Coronary artery (tissue), 2 donors: ENCODE results near the gene SEBOX.
A peak's percentile ranks its signal among the peaks of the same experiment; 100 is the strongest.

ENCODE experiments used
- DNase-seq: peaks from one replicate; pipeline ENCODE4 v3.0.0-alpha.2; 2017; ENCODE audit warnings: low spot score
- H3K27ac ChIP-seq, 2 donors: fragments of 200-600 bp; sonication (generic); one replicate each; pipeline ENCODE4 v1.5.1; 2016 to 2019
- H3K4me3 ChIP-seq: fragments of 200-600 bp; sonication (generic); 2 replicates; pipeline ENCODE4 v1.5.1; 2016; ENCODE audit warnings: mild to moderate bottlenecking, moderate library complexity
- TF ChIP-seq, protein P1 (sequence below): fragments of 200-600 bp; sonication (generic); IDR thresholded peaks from one replicate; pipeline ENCODE4 v1.5.1; 2019; ENCODE audit warnings: antibody characterized with exemption

SEBOX gene

DNA sequence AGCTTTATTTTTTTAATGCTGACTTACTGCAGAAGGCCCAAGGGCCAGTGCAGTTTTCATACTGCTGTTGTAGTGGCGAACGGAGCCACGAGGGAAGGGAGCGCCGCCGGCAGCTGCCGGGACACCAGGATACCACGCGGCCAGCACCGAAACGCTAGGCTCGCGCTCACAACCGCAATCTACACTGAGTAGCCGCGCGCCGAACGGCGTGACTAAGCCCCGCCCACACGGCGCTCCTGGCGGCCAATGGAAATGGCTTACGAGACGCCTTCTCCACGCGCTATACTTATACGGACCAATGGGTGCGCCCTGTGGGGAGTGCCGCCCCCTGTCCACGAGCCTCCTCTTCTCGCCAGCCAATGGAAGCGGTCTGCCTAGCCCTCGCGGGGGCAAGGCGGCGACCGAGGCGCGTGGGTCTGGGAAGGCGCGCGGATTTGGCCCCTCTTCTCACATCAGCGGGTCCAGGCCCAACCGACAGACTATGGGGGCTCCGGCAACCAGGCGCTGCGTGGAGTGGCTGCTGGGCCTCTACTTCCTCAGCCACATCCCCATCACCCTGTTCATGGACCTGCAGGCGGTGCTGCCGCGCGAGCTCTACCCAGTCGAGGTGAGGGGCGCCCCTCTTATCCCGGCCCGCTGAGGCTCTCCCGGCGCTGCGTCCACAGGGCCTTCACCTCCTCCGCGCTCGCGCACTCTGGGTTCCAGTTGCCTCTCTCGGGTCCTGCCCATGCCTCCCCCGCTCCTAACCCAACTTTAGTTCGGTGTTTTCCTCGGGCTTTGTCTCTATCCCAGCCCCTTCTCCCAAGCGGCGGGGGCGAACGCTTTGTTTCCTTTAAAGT, 46.0 kb downstream of the SEBOX start, which contains the start of gene TMEM97:
Gene TMEM97, plus strand, starts transcription at position 442 of the 839 bp plus-strand sequence. Its CDS starts 40 bp downstream, at position 482.
- DNase-seq, result peak; percentile 95

DNA sequence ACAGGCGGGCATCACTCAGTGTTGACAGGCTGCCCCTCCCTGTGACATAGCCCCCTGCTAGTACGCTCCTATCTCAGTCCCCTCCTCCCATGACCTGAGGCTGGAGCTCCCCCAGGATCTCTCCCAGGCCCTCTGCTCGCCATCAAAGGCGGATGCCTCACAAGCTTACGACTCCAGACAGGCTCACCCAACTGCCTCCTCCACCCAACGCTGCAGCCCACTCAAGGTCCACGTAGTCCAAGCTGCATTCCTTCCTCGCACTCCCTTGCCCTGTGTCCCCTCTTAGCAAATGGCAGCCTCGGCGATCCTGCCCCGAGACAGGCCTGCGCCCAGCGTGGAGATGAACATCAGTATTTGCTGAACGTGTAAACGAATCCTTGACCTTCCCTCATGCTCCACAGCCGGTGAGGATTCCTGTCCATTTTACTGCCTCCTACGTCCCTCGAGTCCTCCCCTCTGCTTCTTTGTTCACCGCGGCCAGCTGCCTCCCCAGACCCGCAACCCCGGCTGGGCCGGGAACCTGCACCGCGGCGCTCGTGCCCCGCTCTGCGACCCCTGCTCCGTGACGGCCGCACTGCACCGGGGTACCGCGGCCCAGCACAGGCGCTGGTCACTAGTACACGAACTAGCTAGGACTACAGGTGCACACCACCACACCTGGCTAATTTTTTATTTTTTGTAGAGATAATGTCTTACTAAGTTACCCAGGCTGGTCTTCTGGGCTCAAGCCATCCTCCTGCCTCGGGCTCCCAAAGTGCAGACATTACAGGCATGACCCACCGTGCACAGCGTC, 46.8 kb downstream of the SEBOX start:
- no peak overlapping the region for H3K27ac ChIP-seq
- peak overlapping the region; percentile 74 for H3K4me3 ChIP-seq
- no peak for DNase-seq
- TF ChIP-seq, protein P1, sequence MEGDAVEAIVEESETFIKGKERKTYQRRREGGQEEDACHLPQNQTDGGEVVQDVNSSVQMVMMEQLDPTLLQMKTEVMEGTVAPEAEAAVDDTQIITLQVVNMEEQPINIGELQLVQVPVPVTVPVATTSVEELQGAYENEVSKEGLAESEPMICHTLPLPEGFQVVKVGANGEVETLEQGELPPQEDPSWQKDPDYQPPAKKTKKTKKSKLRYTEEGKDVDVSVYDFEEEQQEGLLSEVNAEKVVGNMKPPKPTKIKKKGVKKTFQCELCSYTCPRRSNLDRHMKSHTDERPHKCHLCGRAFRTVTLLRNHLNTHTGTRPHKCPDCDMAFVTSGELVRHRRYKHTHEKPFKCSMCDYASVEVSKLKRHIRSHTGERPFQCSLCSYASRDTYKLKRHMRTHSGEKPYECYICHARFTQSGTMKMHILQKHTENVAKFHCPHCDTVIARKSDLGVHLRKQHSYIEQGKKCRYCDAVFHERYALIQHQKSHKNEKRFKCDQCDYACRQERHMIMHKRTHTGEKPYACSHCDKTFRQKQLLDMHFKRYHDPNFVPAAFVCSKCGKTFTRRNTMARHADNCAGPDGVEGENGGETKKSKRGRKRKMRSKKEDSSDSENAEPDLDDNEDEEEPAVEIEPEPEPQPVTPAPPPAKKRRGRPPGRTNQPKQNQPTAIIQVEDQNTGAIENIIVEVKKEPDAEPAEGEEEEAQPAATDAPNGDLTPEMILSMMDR, result no peak

More for the DNA sequence above, 46.0 kb downstream of the SEBOX start, which contains the start of gene TMEM97:
- H3K27ac ChIP-seq, result peak within 1 kb of the TSS; percentile 6 to 27
- TF ChIP-seq, protein P1, result no peak
- H3K4me3 ChIP-seq, result peak within 1 kb of the TSS; percentile 74

DNA sequence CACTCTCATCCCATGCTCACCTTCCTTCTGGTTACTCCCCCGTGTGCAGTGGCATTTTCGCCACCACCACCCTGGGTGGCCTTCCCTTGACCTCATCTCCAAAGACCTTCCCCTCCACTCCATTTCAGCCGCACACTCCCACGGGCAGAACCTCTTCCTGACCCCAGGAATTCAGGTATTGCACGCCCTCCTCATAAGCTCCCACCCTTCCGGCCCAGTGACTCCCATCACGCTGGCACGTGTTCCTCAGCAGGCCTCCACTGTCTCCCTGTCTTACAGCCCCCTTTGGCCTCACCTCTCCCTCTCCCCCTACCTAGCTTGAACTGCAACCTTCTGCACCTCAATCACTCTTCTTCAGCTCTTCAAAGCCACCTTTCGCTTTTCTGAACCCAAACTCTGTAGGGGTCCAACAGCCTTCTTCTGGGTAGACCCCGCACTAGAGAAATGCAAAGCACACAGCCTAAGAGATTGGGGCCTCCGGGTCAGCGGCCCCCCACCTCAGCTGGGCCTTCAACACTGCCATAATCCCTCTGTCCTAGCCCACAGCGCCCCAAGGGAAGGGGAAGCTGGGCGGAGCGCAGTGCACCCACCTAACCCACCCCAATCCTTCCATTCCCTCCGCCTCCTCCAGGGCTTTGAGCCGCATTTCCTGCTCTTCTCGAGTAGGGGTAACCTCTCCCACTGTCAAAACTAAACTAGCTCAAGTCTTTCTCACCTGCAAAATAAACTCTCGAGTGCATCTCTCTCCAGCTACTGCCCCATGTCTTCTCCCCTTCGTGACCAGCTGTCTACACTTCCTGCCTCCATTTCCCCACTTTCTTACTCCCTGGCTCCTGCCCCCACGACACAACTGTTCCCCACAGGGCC, 47.7 kb downstream of the SEBOX start:
- no peak for DNase-seq
- no peak overlapping the region for H3K4me3 ChIP-seq
- TF ChIP-seq, protein P1, result no peak

DNA sequence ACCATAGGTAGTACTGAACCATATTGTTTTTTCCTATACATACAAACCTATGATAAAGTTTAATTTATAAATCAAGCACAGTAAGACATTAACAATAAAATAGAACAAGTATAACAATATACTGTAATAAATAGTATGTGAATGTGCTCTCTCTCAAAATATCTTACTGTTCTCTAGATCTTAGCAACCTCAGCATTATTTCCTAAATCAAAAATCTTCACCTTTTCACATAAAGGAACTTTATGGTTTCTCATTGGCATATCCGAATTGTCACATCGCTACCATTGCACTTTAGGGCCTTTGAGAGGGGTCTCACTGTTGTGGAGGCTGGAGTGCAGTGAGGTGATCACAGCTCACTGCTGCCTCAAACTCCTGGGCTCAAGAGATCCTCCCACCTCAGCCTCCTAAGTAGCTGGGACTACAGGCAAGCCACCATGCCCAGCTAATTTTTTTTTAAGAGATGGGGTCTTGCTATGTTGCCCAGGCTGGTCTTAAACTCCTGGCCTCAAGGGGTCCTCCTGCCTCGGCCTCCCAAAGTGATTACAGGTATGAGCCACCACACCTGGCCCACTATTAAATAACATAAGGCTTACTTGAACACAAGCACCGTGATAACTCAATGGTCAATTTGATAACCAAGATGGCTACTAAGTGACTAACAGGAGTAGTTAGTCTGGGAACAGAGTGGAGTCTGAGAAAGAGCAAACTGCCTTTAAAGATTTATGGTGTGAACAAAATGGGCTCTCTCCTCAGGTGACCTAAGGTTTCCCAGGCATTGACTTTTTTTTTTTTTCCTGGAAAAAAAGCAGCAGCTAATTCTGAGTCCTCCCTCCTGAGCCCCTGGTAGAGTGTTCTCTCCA, 48.9 kb downstream of the SEBOX start:
- Histone ChIP-seq H3K4me3 (no peak overlapping the region), H3K27ac (no peak overlapping the region)
- no peak for DNase-seq
- TF ChIP-seq, protein P1, result no peak

More for the DNA sequence above, 47.7 kb downstream of the SEBOX start:
- H3K27ac ChIP-seq, result no peak overlapping the region

DNA sequence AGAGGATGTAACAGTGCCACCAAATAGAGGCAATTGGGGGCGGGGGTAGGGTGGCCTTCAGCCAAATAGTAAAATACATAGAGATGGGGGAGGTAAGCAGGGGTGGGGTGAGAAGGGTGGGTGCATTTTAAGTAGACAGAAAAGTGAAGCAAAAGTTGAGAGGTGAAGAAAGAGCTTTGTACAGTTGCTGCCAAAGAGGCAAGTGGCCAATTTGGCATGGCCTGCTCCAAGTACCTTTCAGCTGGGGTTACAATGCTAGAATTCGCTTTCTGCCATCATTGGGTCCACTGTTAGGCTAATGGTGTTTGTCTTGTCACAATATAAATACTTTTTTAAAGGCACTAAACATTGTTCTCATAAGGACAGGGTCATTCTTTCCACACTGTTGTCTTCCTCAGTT, 51.2 kb downstream of the SEBOX start:
- Histone ChIP-seq H3K27ac (no peak overlapping the region), H3K4me3 (no peak overlapping the region)
- TF ChIP-seq, protein P1, result no peak
- DNase-seq, result no peak
